Neural progenitor cell (in vitro differentiated cells): Measurements from ENCODE around the gene RBM19.

ENCODE experiments used
- EZH2 ChIP-seq: fragments of 200-600 bp; sonication (generic); IDR thresholded peaks from 2 replicates; pipeline ENCODE4 v1.6.1; 2017; ENCODE audit warnings: antibody characterized with exemption, mild to moderate bottlenecking, moderate library complexity
- TF ChIP-seq, protein P1 (sequence below): fragments of 200-600 bp; sonication (generic); IDR thresholded peaks from 2 replicates; pipeline ENCODE4 v1.5.1; 2017; ENCODE audit warnings: antibody characterized with exemption, mild to moderate bottlenecking

DNA sequence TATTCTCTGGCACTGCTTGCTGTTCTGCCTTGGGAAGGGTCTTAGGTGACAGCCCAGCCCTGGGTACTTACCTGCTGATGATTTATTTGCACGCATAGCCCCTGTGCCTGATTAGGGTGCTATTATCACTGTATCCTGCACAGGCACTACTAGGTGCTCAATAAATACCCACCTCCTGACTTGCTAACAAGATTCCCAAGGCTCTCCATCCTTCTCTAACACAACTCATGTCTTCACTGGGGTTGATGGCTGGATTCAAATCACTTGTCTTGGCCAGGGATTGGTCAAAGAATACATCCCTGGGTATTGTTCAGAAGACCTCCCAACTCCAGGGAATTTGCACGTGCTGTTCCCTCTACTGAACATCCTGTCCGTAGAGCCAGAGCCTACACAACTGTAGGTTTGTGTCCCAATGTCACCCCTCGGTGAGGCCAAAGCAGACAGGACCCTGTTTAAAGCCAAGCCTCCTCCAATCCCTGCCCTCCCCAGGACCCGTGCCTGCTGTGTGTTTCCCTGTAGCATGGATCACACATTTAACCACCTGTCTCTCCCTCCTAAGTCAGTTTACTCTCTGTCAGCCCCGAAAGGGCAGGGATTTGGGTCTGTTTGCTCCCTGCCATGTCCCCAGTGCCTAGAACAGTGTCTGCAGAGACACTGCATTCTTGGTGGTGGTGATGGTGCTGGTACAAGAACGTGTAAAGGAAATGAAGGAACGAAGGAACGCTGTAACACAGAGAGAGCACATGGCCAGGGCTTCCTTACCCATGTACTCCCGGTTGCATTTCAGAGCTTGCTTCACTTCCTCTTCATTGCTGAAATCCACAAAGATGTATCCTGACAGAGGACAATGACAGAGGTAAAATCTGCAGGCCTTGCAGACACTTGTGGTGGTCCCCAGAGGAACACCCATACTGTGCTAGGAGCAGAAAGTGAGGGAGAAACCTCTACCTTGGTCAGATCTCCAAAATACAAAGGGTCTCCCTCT, 16.5 kb downstream of the RBM19 start:
- TF ChIP-seq, protein P1, sequence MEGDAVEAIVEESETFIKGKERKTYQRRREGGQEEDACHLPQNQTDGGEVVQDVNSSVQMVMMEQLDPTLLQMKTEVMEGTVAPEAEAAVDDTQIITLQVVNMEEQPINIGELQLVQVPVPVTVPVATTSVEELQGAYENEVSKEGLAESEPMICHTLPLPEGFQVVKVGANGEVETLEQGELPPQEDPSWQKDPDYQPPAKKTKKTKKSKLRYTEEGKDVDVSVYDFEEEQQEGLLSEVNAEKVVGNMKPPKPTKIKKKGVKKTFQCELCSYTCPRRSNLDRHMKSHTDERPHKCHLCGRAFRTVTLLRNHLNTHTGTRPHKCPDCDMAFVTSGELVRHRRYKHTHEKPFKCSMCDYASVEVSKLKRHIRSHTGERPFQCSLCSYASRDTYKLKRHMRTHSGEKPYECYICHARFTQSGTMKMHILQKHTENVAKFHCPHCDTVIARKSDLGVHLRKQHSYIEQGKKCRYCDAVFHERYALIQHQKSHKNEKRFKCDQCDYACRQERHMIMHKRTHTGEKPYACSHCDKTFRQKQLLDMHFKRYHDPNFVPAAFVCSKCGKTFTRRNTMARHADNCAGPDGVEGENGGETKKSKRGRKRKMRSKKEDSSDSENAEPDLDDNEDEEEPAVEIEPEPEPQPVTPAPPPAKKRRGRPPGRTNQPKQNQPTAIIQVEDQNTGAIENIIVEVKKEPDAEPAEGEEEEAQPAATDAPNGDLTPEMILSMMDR, result no peak
- TF ChIP-seq EZH2, result no peak
